Measurements from ENCODE around the gene IRGQ. TPM values are rescaled to one million over a fixed set of nuclear protein-coding genes. Genes with fewer than 3 reads are reported as not detected.

The IRGQ gene
- polyA plus RNA-seq, 1 donor from 2014 or later = 156 TPM

GRCh38 chr19:43544077-43544476, 51.9 kb downstream of the IRGQ start (continued):
- no peak for TF ChIP-seq CTCF (IDR thresholded peaks at IDR 0.05; ENCODE audit: poor library complexity, severe bottlenecking)

- Histone ChIP-seq H3K79me2 (replicated peaks; ENCODE audit: insufficient read depth, low read length) (no peaks in the 10 kb centered on the region), H3F3A (ENCODE audit: insufficient read depth, low read length, poor library complexity, severe bottlenecking) (no peaks in the 10 kb centered on the region), H3K9me3 (ENCODE audit: low read length) (peaks cover 4% of the 10 kb centered on the region), H3K27ac (ENCODE audit: low read length) (no peak overlapping the region), H3K4me2 (ENCODE audit: low read length) (no peak overlapping the region), H3K36me3 (ENCODE audit: insufficient read depth, low read length) (peaks cover 12% of the 10 kb centered on the region), H3K27me3 (ENCODE audit: insufficient read depth, low read depth, low read length) (no peaks in the 10 kb centered on the region), H2AFZ (ENCODE audit: low read depth, low read length) (no peak overlapping the region), H4K20me1 (ENCODE audit: insufficient read depth) (no peaks in the 10 kb centered on the region), H3K9me2 (ENCODE audit: insufficient read depth, low read length) (no peaks in the 10 kb centered on the region), H3K4me3 (ENCODE audit: low read length) (no peak overlapping the region), H3K9ac (ENCODE audit: low read length) (no peak overlapping the region)
- no peak for TF ChIP-seq REST (IDR thresholded peaks at IDR 0.05; ENCODE audit: borderline replicate concordance)
- TF ChIP-seq EZH2 (IDR thresholded peaks at IDR 0.05; ENCODE audit: borderline replicate concordance, insufficient read depth, low read length, poor library complexity, severe bottlenecking) = no peak
- TF ChIP-seq POLR2AphosphoS5 (IDR thresholded peaks at IDR 0.05) = no peak
- no peak for TF ChIP-seq CTCF (IDR thresholded peaks at IDR 0.05; ENCODE audit: poor library complexity, severe bottlenecking)
- no peak for TF ChIP-seq TAF1 (IDR thresholded peaks at IDR 0.05; ENCODE audit: low read depth)
- TF ChIP-seq MXI1 (conservative IDR thresholded peaks at IDR 0.05; ENCODE audit: poor library complexity, severe bottlenecking) = no peak
- no peak for TF ChIP-seq SMC3 (conservative IDR thresholded peaks at IDR 0.05; ENCODE audit: poor library complexity)
- no peak for TF ChIP-seq RAD21 (conservative IDR thresholded peaks at IDR 0.05)
- TF ChIP-seq EP300 (conservative IDR thresholded peaks at IDR 0.05; ENCODE audit: poor library complexity, severe bottlenecking) = no peak
Observed at GRCh38 chr19:43541920-43542650, 53.8 kb downstream of the IRGQ start.
